Type B pancreatic cell (in vitro differentiated cells): Measurements from ENCODE around the gene RNF157. TPM values are rescaled to one million over a fixed set of nuclear protein-coding genes. Genes with fewer than 3 reads are reported as not detected.

ENCODE experiments used
- DNase-seq: peaks from one replicate; pipeline ENCODE4 v3.0.0; 2021; ENCODE audit warnings: mixed read lengths; ENCODE audit not compliant: unreplicated experiment; ENCODE audit errors: extremely low spot score
- H3K27ac Mint-ChIP-seq: 2 replicates; pipeline ENCODE4 v1.8.0; 2021; ENCODE audit warnings: mild to moderate bottlenecking, mixed read lengths
- H3K27me3 Mint-ChIP-seq: 2 replicates; pipeline ENCODE4 v1.8.0; 2021; ENCODE audit warnings: mixed read lengths
- H3K36me3 Mint-ChIP-seq: 2 replicates; pipeline ENCODE4 v1.8.0; 2021; ENCODE audit warnings: mixed read lengths
- H3K4me1 Mint-ChIP-seq: one replicate; pipeline ENCODE4 v1.8.0; 2021; ENCODE audit warnings: mixed read lengths; ENCODE audit not compliant: unreplicated experiment
- H3K4me3 Mint-ChIP-seq: 2 replicates; pipeline ENCODE4 v1.8.0; 2021; ENCODE audit warnings: mild to moderate bottlenecking, mixed read lengths
- H3K9me3 Mint-ChIP-seq: 2 replicates; pipeline ENCODE4 v1.8.0; 2021; ENCODE audit warnings: mixed read lengths
- CTCF ChIP-seq: fragments of 200-600 bp; sonication (generic); conservative IDR thresholded peaks from 2 replicates; pipeline ENCODE4 v1.5.0; 2021; ENCODE audit warnings: antibody characterized with exemption, mild to moderate bottlenecking
- total RNA-seq: library from RNA; stranded (reverse); gene quantifications from 2 replicates; pipeline ENCODE4 v1.2.1, GENCODE V29; 2021; ENCODE audit warnings: low replicate concordance

Gene RNF157
- total RNA-seq, 1 donor from 2014 or later: 27.0 TPM

- TF ChIP-seq CTCF: no peak
- Mint-ChIP-seq H3K4me1 (peaks cover 11% of the 10 kb centered on the region), H3K9me3 (no peaks in the 10 kb centered on the region), H3K27ac (no peak overlapping the region), H3K4me3 (no peak overlapping the region), H3K36me3 (no peaks in the 10 kb centered on the region), H3K27me3 (no peaks in the 10 kb centered on the region)
- DNase-seq: no peak
Measured at GRCh38 chr17:76170114-76170513, 70.2 kb downstream of the RNF157 start.

- H3K4me3 Mint-ChIP-seq: no peak overlapping the region
- H3K36me3 Mint-ChIP-seq: no peaks in the 10 kb centered on the region
- DNase-seq: no peak
- H3K27me3 Mint-ChIP-seq: no peaks in the 10 kb centered on the region
- no peak for TF ChIP-seq CTCF
- no peaks in the 10 kb centered on the region for H3K9me3 Mint-ChIP-seq
- no peak overlapping the region for H3K27ac Mint-ChIP-seq
- H3K4me1 Mint-ChIP-seq: peaks cover 9% of the 10 kb centered on the region
Measured at GRCh38 chr17:76166906-76167305, 73.4 kb downstream of the RNF157 start.

GRCh38 chr17:76166168-76166567 is 74.1 kb downstream of the RNF157 start:
- Mint-ChIP-seq H3K27me3 (no peaks in the 10 kb centered on the region), H3K9me3 (no peaks in the 10 kb centered on the region), H3K4me1 (peaks cover 14% of the 10 kb centered on the region), H3K4me3 (no peak overlapping the region), H3K36me3 (no peaks in the 10 kb centered on the region), H3K27ac (no peak overlapping the region)
- TF ChIP-seq CTCF: no peak
- DNase-seq: no peak

- Mint-ChIP-seq H3K27ac (peak overlapping the region; percentile 52), H3K4me3 (no peak overlapping the region)
Measured at GRCh38 chr17:76164331-76164730, 76.0 kb downstream of the RNF157 start.

GRCh38 chr17:76163919-76164318 is 76.4 kb downstream of the RNF157 start:
- H3K36me3 Mint-ChIP-seq: no peaks in the 10 kb centered on the region
- no peak overlapping the region for H3K4me3 Mint-ChIP-seq
- peaks cover 14% of the 10 kb centered on the region for H3K4me1 Mint-ChIP-seq
- no peaks in the 10 kb centered on the region for H3K9me3 Mint-ChIP-seq
- H3K27me3 Mint-ChIP-seq: no peaks in the 10 kb centered on the region
- H3K27ac Mint-ChIP-seq: peak overlapping the region; percentile 52
- no peak for DNase-seq
- TF ChIP-seq CTCF: no peak

More at GRCh38 chr17:76164331-76164730, 76.0 kb downstream of the RNF157 start:
- H3K4me1 Mint-ChIP-seq: peaks cover 14% of the 10 kb centered on the region
- no peaks in the 10 kb centered on the region for H3K9me3 Mint-ChIP-seq
- H3K27me3 Mint-ChIP-seq: no peaks in the 10 kb centered on the region
- no peak for TF ChIP-seq CTCF
- no peaks in the 10 kb centered on the region for H3K36me3 Mint-ChIP-seq
- DNase-seq: no peak
